NCI-H524 treated with DMSO at 0.1 percent for 48 hours (cell line): ENCODE measurements around the gene CPT1B.
A peak's percentile ranks its signal among the peaks of the same experiment; 100 is the strongest.

Source experiments
- DNase-seq: peaks from one replicate; lab custom pipeline; 2025; lab: John Stamatoyannopoulos, UW

The CPT1B gene

DNA sequence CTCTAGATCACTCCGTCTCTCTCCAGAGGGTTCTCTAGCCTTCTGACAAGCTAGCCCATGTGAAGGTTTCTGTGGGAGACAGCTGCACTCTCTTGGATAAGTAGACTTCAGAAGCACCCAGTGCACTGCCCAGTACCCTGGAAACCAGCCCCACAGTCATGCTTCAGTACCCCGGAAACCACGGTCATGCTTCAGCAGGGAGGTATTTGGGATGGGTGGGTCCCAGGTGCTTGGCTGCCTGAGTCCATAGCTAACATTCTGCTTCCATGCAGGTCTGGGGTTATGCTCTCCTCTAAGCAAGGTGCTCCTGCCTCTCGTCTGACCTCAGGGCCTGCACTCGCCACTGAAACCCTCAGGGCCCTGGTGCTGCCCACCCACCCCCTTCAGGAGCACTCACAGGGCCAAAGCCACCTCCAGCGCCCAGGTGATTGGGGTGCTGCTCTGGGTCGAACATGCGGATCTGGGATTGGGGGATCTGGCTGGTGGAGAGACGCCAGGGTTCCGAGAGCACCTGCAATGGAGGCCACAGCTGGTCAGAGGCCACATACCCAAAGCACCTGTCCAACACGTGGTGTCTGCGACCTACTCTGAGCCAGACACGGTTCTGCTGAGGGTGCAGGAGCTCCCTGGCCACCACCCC is 8.2 kb downstream of the CPT1B start:
- DNase-seq = no peak

DNA sequence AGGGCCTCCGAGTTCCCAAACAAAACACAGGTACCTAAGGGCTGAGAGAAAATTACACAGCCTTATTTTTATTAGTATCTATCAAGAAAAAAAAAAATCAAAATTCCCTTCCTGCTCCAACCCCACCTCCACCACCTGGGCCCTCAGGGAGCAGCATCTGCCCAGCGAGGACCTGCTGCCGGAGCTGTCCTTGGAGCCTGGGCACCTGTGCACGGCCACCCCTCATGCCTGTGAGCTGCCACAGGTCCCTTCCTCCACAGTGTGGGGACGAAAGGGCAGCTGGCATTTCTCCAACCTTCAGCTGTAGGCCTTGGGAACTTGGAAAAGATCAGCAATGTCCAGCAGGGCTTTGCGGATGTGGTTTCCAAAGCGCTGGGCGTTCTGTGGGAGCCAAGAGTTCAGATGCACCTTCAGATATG is 9.2 kb downstream of the CPT1B start:
- DNase-seq = no peak

DNA sequence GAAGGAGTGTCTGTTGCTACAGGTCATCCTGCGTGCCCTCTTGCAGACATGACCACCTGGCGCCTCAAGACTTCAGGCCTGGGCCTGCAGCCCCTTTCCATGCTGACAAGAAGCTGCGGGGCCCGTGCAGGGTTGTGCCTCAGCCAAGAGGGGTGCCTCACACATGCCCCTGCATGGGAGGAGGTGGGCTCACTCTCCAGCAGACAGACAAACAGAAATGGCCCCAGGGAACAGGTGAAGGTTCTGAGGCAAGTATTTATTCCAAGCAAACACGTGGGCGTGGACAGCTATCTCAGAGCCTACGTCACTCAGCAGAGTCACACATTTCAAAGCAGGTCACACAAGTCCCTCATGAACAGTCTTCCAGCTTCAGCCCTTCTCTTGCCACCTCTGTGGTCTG is 9.6 kb downstream of the CPT1B start:
- DNase-seq = no peak

DNA sequence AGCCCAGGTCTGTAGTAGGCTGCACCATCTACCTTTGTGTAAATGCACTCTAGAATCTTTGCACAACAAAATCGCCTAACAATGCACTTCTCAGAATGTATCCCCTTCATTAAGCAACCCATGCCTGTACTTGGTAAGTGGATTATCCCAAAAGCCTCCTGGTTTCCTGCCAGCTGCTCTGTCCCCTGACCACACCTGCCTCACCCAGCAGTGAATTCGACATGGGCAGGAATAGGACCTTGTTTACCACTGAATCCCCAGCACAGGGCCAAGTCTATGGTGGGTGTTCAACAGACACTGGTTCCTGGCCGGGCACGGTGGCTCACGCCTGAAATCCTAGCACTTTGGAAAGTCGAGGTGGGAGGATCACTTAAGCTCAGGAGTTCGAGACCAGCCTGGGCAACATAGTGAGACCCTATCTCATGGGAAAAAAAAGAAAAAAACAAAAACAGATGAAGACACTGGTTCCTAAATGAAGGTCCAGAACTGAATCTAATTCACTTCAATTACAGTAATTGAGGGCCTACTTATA is 10.4 kb downstream of the CPT1B start:
- no peak for DNase-seq

DNA sequence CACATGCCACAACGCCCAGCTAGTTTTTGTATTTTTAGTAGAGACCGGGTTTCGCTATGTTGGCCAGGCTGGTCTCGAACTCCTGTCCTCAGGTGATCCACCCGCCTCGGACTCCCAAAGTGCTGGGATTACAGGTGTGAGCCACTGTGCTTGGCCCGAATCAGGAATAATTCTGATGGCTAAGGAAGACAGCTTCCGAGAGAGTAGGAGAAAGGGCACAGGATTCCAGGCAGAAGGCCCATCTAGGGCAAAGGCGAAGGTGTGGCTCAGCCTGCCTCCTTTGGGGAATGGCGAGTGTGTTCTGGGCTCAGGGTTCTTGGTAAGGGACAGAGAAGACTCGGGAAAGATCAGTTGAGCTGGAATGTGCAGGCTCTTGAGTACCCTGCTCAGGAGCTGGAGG is 13.9 kb downstream of the CPT1B start:
- DNase-seq = no peak

DNA sequence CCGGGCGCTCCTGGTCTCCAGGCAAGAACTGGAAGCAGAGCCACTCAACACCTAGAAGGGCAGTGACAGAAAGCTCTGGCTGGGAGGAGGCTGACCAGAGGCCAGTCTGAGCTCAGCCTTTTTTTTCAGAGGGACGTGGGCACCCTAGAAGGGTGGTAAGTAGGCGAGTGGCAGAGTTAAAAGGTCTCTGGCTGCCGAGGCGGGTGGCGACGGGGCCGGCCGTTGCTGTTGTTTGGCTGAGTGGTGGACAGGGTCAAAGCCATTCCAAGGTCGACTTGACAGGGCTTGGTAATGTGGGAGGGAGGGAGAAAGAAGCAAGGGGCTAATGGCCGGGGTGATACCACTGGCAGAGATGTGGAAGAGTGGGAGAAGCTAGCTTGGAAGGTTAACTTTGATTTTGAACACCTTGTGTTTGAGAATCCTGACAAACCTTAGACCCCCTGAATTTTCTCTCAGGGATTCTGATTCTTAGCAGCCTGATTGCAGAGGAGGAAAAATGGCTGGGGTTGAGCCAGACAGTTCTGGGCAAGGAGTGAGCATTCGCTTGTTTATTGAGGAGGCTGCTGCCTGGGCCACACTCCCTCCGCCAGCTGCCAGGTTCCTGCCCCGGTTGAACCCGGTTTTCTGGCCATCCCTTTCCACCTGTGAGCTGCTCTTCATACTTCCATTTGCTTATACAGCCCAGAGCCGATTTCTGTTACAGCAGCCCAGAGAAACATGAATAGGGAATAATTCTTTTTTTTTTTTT is 14.6 kb downstream of the CPT1B start:
- DNase-seq = no peak

DNA sequence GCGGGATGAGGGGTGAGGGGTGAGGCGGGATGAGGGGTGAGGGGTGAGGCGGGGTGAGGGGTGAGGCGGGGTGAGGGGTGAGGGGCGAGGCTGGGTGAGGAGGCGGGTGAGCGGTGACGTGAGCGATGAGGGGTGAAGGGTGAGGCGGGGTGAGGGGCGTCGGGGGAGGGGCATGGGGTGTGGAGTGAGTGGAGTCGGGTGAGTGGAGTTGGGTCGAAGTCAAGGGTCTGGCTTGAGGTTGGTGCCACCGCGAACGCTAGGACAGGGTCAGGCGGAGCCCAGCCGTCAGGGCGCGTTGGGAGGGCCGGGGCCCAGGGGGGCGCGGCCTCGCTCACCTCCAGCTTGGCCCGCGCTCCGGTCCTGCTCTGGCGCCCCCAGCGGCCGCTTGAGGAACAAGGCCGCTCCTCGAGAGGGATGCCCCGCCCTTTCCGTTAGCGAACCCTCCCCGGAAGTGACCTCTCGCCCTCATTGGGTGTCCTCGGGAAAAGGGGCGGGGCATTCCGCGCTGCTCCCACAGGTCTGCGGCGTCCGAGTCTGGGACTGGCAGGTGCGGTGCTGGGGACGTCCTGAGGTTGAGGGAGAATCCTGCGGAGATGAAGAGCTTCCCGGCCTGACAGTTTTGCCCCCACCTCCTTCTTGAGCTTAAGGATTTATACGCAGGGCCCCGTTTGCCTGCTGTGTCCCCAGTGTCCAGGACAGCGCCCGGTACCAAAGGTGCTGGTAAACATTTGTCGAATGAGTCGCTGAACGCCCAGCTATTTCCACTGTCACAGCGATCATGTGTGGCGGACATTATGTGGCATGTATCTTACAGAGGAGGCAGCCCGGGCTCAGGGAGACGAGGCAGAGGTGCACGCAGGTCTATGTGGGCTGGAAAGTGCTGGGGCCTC is 15.5 kb downstream of the CPT1B start, which contains the start of gene SYCE3:
SYCE3 (minus strand) TSS at position 397 of the 890 bp plus-strand sequence. CDS start 6,514 bp downstream, outside the sequence.
- DNase-seq = peak; percentile 71

DNA sequence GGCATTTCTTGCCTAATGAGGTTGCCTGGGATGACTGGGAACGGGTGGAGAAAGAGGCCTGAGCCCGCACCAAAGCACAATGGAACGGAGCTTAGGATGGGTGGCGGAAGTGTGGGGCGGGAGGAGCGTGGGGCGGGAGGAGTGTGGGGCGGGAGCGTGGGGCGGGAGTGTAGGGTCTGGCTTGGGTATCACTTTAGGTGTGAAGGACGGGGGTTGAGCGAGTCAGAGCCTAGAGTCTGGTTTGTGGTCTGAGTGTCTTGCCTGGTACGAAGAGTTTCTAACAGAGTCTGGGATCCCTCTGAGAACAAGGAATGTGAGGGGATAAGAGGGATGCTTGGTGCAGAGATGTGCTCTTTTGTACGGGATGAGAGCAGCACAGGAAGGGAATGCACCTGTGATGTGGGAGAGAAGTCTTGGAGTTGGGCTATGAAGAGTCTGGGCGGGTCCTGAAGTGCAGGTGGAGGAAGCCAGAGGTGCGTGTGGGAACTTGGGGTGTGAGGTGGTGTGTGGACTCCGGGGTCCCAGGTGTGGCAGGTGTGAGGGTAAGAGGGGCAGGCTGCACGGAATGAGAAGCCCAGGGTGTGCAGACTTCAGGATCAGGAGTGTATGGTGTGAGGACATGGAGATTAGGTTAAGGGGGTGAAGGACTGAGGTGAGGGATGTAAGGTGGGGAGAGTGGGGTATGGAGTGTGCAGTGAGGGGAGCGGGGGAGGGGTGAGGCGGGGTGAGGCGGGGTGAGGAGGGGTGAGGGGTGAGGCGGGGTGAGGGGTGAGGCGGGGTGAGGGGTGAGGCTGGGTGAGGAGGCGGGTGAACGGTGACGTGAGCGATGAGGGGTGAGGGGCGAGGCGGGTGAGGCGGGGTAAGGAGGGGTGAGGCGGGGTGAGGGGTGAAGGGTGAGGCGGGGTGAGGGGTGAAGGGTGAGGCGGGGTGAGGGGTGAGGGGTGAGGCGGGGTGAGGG is 16.5 kb downstream of the CPT1B start:
- DNase-seq = no peak

DNA sequence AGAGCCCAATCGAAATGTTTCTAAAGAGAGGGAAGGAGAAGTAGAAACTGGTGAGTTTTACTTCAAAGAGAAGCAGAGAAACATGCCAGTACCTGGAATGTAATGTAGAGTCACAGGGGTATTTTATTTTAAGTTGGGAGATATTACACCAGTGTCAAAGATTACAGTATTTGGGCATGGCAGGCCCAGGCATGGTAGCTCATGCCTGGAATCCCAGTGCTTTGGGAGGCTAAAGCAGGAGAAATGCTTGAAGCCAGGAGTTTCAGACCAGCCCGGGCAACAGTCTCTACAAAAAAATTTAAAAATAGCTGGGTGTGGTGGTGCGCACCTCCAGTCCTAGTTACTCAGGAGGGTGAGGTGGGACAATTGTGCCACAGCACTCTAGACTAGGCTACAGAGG is 18.2 kb downstream of the CPT1B start:
- no peak for DNase-seq

DNA sequence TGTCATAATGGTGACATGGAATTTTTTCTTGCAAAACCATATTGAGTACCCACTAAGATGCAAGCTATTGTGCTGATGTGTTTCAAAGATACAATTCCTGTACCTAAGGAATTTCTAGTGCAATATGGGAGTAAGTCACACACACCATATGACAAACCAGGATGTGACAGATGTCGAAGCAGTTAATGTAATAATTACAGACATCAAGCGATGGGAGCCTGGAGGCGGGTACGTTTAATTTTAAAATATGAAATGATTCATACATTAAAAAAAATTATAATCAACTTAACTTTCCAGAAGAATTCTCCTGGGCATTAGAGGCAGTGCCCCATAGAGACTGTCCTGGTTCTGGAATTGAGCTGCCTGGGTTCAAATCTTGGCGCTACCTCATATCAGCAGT is 21.5 kb downstream of the CPT1B start:
- DNase-seq = no peak

DNA sequence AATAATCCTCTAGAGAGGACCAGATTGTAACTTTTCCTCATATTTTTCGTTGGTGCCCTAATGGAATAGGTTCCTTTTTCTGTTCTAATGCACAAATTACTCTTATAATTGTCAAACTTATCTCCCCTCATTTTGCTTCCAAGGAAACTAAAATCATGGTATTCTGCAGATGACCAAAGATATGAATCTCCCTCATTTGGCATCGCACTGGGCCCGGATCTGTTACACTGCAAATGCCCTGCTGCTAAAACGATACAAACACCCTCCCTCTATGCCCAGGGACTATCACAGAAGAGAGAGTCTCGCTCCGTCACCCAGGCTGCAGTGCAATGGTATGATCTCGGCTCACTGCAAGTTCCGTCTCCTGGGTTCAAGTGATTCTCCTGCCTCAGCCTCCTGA is 24.9 kb downstream of the CPT1B start:
- DNase-seq = no peak

DNA sequence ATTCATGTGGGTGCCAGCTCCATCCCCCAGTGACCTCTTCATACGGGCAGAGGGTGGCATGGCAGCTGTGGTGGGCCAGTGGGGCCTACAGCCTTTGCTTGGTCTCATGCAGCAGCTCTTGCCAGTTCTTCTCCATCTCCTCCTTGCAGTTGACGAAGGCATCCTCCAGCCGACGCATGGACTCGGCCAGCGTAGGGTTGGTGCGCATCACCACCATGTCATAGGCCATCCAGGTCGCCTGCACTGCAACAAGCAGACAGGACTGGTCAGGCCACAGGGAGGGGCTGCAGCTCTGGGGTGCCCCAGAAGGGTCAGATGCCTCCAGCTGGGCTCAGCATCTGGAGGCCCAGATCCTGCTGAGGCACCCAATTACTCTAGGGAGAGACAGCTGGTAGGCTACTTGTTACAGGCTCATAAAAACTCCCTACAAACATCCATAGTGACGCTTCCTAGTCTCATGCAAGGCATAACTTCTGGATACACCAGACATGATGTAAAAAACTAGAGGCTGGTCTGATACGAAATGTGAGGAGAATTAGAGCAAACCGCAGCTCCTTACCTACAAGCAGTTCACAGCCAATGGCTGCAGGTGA is 27.0 kb downstream of the CPT1B start:
- no peak for DNase-seq

DNA sequence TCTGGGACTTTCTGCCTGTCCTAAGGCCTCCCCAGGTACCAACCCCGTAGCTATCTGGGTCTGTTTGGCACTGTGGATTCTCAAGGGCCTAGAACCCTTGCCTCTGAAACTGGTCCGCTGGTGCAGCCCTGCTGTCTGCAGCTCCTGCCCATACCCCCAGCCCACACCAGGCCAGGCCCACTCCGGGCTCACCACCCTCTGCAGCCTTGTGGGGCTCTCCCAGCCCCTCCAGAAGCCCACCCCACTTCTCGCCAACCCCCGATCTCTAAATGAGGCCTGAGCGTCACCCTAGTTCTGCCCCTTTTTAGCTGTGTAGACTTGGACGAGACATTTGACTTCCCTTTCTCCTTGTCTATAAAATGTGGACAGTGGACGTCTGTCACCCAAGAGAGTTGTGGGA is 27.8 kb downstream of the CPT1B start:
- no peak for DNase-seq

DNA sequence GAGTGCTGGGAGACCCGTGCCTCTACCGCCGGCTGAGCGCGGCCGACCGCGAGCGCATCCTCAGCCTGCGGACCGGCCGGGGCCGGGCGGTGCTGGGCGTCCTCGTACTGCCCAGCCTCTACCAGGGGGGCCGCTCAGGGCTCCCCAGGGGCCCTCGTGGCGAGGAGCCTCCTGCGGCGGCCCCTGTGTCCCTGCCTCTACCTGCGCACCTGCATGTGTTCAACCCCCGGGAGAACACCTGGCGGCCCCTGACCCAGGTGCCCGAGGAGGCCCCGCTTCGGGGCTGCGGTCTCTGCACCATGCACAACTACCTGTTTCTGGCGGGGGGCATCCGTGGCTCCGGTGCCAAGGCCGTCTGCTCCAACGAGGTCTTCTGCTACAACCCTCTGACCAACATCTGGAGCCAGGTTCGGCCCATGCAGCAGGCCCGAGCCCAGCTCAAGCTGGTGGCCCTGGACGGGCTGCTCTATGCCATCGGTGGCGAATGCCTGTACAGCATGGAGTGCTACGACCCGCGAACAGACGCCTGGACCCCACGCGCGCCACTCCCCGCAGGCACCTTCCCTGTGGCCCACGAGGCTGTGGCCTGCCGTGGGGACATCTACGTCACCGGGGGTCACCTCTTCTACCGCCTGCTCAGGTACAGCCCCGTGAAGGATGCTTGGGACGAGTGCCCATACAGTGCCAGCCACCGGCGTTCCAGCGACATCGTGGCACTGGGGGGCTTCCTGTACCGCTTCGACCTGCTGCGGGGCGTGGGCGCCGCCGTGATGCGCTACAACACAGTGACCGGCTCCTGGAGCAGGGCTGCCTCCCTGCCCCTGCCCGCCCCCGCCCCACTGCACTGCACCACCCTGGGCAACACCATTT is 29.1 kb downstream of the CPT1B start:
- DNase-seq = no peak

DNA sequence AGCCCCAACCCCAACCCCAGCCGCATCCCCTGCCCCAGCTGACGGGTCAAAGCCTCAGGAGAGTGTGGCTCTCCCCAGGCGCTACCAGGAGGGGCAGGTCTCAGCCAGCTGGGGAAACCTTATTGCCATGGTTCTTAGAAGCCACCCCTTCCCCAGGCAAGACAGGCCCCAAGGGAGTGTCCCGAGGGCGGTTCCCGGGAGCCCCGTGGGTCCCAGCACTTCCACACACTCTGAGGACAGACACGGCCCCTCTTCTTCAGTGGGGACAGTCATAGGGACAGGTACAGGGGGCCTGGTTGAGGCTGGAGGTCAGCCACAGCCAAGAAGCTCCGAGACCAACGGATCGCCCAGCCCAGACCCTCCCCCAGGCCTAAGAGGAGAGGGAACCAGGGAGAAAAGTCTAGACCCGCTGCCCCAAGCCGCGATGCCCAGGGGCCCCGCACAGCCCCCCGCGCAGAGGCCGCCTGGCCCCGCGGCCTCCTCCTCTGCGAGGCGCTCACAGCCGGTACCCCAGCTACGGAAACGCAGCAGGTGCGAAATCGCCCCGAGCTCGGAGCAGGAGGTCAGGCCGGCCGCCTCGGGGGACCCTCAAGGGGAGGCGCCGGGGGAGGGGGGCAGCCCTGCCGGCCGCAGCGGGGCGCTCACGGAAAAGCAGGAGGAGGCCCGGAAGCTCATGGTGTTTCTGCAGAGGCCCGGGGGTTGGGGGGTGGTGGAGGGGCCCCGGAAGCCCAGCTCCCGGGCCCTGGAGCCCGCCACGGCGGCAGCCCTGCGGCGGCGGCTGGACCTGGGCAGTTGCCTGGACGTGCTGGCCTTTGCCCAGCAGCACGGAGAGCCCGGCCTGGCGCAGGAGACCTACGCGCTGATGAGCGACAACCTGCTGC is 29.9 kb downstream of the CPT1B start:
- DNase-seq = no peak

DNA sequence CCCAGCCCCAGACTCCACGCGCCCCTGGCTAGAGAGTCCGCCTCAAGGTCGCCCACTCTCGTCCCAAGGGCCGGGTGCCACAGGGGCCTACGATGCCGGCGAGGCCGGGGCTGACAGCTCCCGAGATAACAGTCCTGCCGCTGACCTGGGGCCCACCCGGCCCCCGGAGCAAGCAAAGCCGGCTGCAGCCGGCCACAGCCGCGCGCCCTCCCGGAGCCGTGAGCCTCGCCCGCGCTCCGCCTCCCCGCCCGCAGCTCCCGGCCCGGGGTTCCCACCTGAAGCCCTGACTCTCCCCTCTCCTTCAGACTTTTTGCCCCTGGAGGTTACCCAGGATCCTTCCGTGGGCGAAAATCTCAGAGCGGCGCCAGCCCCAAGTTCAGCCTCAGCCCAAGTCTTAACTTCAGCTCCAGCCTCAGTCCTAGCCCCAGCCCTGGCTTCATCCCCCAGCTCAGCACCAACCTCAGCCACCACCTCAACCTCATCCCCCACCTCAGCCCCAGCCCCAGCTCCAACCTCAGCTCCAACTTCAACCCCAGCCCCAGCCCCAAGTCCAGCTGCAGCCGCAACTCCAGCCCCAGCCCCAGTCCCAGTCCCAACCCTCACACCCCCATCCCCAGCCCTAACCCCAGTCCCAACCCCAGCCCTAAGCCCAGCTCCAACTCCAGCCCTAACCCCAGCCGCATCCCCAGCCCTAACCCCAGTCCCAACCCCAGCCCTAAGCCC is 30.8 kb downstream of the CPT1B start:
- no peak for DNase-seq

DNA sequence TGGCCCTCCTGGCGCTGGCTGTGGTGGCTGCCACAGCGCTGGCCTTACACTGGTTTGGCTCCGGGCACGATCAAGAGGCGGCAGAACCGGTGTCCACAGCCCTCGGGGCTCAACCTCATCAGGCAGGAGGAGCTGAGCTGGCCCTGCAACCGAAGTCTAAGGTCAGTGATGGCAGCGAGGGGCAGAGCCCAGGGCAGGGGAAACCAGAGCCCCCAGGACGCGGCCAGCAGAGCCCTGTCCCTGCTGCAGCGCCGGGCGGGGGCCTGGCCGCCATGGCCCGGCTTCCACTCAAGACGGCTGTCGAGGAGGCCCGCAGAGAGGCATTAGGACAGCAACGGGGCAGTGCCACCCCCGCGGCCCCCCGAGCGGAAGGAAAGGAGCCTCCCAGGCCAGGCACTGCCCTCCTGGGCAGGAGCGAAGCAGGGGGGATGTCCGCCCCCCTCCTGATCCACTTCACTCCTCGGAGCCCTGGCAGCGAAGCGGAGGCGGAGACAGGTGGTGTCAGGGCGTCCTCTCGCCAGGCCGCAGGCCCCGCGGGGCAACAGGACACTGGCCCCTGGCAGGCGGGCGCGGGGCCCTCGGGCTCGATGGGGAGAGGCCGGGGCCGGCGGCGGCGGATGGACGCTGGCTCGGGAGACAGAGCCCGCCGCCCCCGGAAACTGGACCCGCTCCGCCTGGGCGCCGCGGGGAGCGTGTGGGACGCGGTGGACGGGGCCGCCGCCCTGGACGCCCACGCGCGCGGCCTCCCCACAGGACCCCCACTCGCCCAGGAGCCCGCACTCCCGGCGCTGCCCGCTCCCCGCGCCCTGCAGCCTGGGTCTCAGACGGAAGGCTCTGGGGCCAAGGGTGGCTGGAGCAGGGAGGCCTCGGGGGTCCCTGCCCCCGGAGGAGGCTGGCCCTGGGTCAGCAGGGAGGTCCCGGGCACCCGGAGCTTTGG is 31.6 kb downstream of the CPT1B start:
- DNase-seq = no peak
